Common myeloid progenitor, CD34-positive (primary cell): Measurements from ENCODE around the gene VAC14.

Experiments used
- CTCF ChIA-PET: fragments of 350-600 bp; sonication (Branson Sonifier 250); formaldehyde crosslinking; loops from one replicate; lab custom pipeline; 2021; ENCODE audit warnings: antibody characterized with exemption; lab: Charles Lee
- POLR2A ChIA-PET: fragments of 350-600 bp; sonication (Branson Sonifier 250); formaldehyde crosslinking; loops from one replicate; lab custom pipeline; 2021; ENCODE audit warnings: antibody characterized with exemption; lab: Charles Lee
- DNase-seq, 3 donors: peaks; one replicate each; pipeline versions ENCODE4 v3.0.0 to v3.0.0-alpha.2; 2013
- H3K27ac ChIP-seq, 2 experiments: 1 replicate in 1 of 2; 2 replicates in 1 of 2; pipeline ENCODE4 v1.7.0; 2013; ENCODE audit warnings: inconsistent platforms in 2 of 2, low read length in 2 of 2, mild to moderate bottlenecking in 2 of 2, low read depth in 1 of 2, moderate library complexity in 1 of 2; ENCODE audit not compliant: severe bottlenecking in 2 of 2, insufficient read depth in 1 of 2, poor library complexity in 1 of 2
- H3K27me3 ChIP-seq, 5 experiments: replicated peaks in 2 of 5; 1 replicate in 3 of 5; 2 replicates in 2 of 5; pipeline versions ENCODE4 v1.6.1 to v1.7.0; 2013; ENCODE audit warnings: low read length in 4 of 5, mild to moderate bottlenecking in 2 of 5, moderate library complexity in 2 of 5, inconsistent platforms in 1 of 5; ENCODE audit not compliant: insufficient read depth in 5 of 5, control insufficient read depth in 4 of 5
- H3K36me3 ChIP-seq, 4 experiments: 1 replicate in 2 of 4; 2 replicates in 2 of 4; pipeline versions ENCODE4 v1.6.1 to v1.7.0; 2013; ENCODE audit warnings: low read length in 3 of 4, control low read depth in 1 of 4, mild to moderate bottlenecking in 1 of 4; ENCODE audit not compliant: control insufficient read depth in 4 of 4, insufficient read depth in 4 of 4
- H3K4me1 ChIP-seq, 4 experiments: 1 replicate in 3 of 4; 2 replicates in 1 of 4; pipeline versions ENCODE4 v1.6.1 to v1.7.1; 2013; ENCODE audit warnings: low read length in 3 of 4, mild to moderate bottlenecking in 3 of 4, control low read depth in 1 of 4, inconsistent platforms in 1 of 4, moderate library complexity in 1 of 4; ENCODE audit not compliant: control insufficient read depth in 4 of 4, insufficient read depth in 4 of 4; ENCODE audit errors: control extremely low read depth in 1 of 4
- H3K4me3 ChIP-seq, 7 experiments: 1 replicate in 4 of 7; 2 replicates in 3 of 7; pipeline versions ENCODE4 v1.5.1 to v1.7.0; 2013; ENCODE audit warnings: mild to moderate bottlenecking in 7 of 7, low read length in 6 of 7, moderate library complexity in 6 of 7, inconsistent platforms in 2 of 7, low read depth in 2 of 7, control low read depth in 1 of 7; ENCODE audit not compliant: insufficient read depth in 4 of 7, control insufficient read depth in 1 of 7; ENCODE audit errors: extremely low read depth in 1 of 7
- H3K9me3 ChIP-seq, 5 experiments: 1 replicate in 4 of 5; 2 replicates in 1 of 5; pipeline versions ENCODE4 v1.6.1 to v1.7.1; 2013; ENCODE audit warnings: low read length in 4 of 5, mild to moderate bottlenecking in 2 of 5, inconsistent platforms in 1 of 5, low read depth in 1 of 5, moderate library complexity in 1 of 5; ENCODE audit not compliant: control insufficient read depth in 4 of 5, insufficient read depth in 2 of 5; ENCODE audit errors: control extremely low read depth in 1 of 5
- WGBS: methylation state at CpG from one replicate; pipeline ENCODE4 v1.1.5; 2013; ENCODE audit not compliant: insufficient coverage; 5-methylcytosine and 5-hydroxymethylcytosine counted together

Gene VAC14

DNA sequence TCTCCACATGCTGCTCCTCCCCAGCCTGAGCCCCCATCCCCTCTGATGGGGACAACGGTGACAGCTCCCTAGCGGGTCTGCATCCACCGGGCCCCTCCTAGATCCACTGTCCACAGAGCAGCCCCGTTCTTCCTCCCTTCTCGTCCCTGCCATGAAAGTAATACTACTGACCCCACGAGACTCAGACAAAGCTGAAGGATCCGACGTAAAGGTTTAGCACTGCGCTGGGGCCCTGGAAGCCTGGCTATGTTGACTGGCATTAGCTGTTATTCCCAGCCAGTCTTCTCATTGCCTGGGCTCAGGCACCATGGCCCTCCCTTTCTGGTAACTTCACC lies 30.7 kb downstream of the VAC14 start:
- Histone ChIP-seq H3K4me3 (no peak overlapping the region), H3K4me1 (peaks cover 0 to 4% (median 0%) of the 10 kb centered on the region in 4 experiments), H3K27me3 (no peaks in the 10 kb centered on the region), H3K9me3 (no peaks in the 10 kb centered on the region), H3K27ac (no peak overlapping the region), H3K36me3 (peaks cover 0 to 67% (median 45%) of the 10 kb centered on the region in 4 experiments)
- no peak for DNase-seq
- POLR2A ChIA-PET: no interaction called here
- 96% methylated on average over 7 of the region's 9 CpGs for WGBS
- CTCF ChIA-PET: interaction anchor here (0.7 to 9.2 kb wide), 28 partner anchors 11 to 611 kb away, joined by 3 to 97 read pairs (median 5); no protein-coding TSS in a partner anchor

DNA sequence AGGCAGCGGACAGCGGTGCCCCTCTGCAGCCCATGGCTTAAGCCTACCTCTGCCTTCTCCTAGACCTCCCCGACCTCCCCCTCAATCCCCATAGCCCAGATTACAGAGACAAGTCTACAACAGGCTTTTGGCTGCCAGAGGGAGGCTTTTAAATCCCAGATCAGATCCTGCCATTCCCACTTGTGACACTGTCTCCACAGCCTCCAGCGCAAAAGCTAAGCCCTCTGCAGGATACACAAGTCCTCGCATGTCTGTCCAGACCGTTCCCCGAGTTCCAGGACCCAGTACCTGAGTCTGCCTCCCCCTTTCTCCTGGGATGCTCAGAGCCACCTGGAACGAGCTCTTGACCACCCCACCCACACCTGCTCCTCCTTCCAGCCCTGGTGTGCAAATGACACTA lies 31.2 kb downstream of the VAC14 start:
- Histone ChIP-seq H3K27ac (no peak overlapping the region), H3K4me1 (peaks cover 0 to 4% (median 0%) of the 10 kb centered on the region in 4 experiments), H3K27me3 (no peaks in the 10 kb centered on the region), H3K4me3 (no peak overlapping the region), H3K36me3 (peaks cover 0 to 72% (median 47%) of the 10 kb centered on the region in 4 experiments), H3K9me3 (no peaks in the 10 kb centered on the region)
- WGBS: 97% methylated on average over 8 of the region's 8 CpGs
- no peak for DNase-seq
- CTCF ChIA-PET: interaction anchor here (0.7 to 9.2 kb wide), 17 partner anchors 12 to 610 kb away, joined by 3 to 97 read pairs (median 6); no protein-coding TSS in a partner anchor
- POLR2A ChIA-PET: no interaction called here

DNA sequence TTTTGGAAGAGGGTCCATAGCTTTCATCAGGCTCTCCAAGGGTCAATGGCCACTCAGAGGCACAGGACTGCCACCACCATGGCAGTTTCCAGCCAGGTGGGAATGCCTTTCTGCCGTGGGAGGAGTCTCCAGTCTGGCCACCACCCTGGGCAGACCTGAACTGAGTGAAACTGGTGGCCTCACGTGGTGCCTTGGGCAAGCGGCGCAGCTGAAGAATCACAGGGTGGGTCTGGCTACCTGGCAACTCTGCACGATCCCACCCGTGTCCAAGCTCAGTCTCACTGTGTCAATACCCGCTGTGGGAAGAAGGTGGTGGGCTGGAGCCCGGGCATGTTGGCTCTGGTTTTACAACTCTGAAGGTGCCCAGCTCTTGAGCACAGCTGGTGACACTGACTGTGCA lies 31.8 kb downstream of the VAC14 start:
- Histone ChIP-seq H3K27ac (no peak overlapping the region), H3K9me3 (no peaks in the 10 kb centered on the region), H3K4me3 (no peak overlapping the region), H3K27me3 (no peaks in the 10 kb centered on the region), H3K36me3 (peaks cover 0 to 77% (median 45%) of the 10 kb centered on the region in 4 experiments), H3K4me1 (peaks cover 0 to 4% (median 0%) of the 10 kb centered on the region in 4 experiments)
- CTCF ChIA-PET: interaction anchor here (0.6 to 9.2 kb wide), 9 partner anchors 12 to 258 kb away, joined by 3 to 97 read pairs (median 4); no protein-coding TSS in a partner anchor
- DNase-seq: no peak
- POLR2A ChIA-PET: no interaction called here
- WGBS: 97% methylated on average over 8 of the region's 8 CpGs

DNA sequence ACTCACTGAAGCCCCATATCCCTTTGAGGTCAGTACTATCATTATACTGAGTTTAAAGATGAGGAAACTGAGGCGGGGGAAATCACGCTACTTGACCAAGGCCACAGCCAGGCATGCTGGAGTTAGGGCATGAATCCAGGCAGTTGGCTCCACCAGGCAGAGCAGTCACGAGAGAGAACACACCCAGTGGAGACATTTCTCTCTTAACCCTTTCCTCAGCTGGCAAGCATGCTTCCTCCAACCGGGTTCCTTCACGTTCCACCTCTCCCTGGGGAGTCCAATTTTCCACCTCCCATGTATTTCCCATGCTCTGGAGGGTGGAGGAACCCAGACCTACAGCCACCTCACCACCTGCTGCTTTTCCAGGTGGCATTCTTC lies 32.8 kb downstream of the VAC14 start:
- peaks cover 0 to 4% (median 0%) of the 10 kb centered on the region in 4 experiments for H3K4me1 ChIP-seq
- no peak overlapping the region for H3K4me3 ChIP-seq
- 93% methylated on average over 5 of the region's 5 CpGs for WGBS
- ChIA-PET POLR2A (no interaction called here), CTCF (interaction anchor here (0.6 to 9.2 kb wide), 6 partner anchors 11 to 257 kb away, joined by 3 to 97 read pairs (median 4); no protein-coding TSS in a partner anchor)
- no peaks in the 10 kb centered on the region for H3K27me3 ChIP-seq
- DNase-seq: no peak
- no peaks in the 10 kb centered on the region for H3K9me3 ChIP-seq
- H3K27ac ChIP-seq: no peak overlapping the region
- H3K36me3 ChIP-seq: peaks cover 0 to 78% (median 40%) of the 10 kb centered on the region in 4 experiments

DNA sequence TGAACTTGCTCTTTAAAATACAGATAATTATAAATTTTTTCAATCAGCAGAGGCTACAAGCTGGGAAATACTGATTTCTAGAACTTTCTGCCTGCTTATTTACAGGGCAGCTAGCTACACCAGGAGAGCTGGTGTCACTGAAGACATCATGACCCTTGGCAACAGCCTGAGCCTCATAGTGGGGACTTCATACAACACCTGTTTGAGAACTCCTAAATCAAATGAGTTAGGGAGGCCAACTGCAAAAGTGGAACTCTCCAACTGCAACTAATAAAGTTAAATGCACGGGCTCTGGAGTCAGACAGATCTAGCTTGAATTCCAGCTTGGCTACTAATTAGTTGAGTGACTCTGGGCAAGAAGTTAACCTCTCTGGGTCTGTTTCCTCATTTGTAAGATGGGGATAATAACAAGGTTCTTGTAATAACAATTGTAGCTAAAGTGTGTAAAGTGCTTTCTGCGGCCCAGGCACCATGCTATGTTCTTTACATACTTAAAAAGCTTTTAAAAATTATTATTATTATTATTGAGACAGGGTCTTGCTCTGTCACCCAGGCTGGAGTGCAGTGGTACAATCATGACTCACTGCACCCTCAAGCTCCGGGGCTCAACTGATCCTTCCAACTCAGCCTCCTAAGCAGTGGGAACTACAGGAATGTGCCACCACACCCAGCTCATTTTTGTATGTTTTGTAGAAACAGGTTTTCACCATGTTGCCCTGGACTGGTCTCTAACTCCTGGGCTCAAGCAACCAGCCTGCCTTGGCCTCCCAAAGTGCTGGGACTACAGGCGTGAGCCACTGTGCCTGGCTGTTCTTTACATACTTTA lies 33.4 kb downstream of the VAC14 start:
- CTCF ChIA-PET: interaction anchor here (0.8 to 9.2 kb wide), 7 partner anchors 9 to 113 kb away, joined by 3 to 97 read pairs (median 4); no protein-coding TSS in a partner anchor
- Histone ChIP-seq H3K27ac (no peak overlapping the region), H3K27me3 (no peaks in the 10 kb centered on the region), H3K9me3 (no peaks in the 10 kb centered on the region), H3K4me3 (no peak overlapping the region), H3K36me3 (peaks cover 0 to 78% (median 39%) of the 10 kb centered on the region in 4 experiments), H3K4me1 (peaks cover 0 to 4% (median 0%) of the 10 kb centered on the region in 4 experiments)
- 100% methylated on average over 2 of the region's 4 CpGs for WGBS
- no peak for DNase-seq
- POLR2A ChIA-PET: no interaction called here

DNA sequence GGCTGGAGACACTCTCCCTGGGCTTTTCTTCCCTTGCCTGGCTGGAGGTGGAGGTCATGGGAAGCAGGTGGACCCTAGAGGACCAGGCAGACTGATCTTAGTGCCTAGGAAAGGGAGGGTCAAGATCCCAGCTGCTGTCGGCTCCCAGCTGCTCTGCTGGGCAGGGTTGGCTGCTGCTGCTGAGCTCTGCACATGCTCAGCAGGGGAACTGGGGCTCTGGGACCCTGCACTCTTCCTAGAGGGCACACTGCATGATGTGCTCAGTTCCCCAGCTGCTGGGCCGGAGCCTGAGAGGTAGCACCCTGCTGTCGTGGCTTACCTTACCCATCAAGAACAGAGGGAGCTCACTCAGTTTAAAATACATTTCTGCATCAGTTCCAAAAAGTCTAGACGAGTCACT lies 34.3 kb downstream of the VAC14 start:
- DNase-seq: no peak
- Histone ChIP-seq H3K9me3 (no peaks in the 10 kb centered on the region), H3K27me3 (no peaks in the 10 kb centered on the region), H3K36me3 (peaks cover 0 to 78% (median 37%) of the 10 kb centered on the region in 4 experiments), H3K4me3 (no peak overlapping the region), H3K4me1 (peaks cover 0 to 4% (median 0%) of the 10 kb centered on the region in 4 experiments), H3K27ac (no peak overlapping the region)
- ChIA-PET POLR2A (no interaction called here), CTCF (interaction anchor here (1.0 to 9.2 kb wide), 5 partner anchors 8 to 112 kb away, joined by 4 to 97 read pairs (median 4); no protein-coding TSS in a partner anchor)
- WGBS: 97% methylated on average over 4 of the region's 4 CpGs

DNA sequence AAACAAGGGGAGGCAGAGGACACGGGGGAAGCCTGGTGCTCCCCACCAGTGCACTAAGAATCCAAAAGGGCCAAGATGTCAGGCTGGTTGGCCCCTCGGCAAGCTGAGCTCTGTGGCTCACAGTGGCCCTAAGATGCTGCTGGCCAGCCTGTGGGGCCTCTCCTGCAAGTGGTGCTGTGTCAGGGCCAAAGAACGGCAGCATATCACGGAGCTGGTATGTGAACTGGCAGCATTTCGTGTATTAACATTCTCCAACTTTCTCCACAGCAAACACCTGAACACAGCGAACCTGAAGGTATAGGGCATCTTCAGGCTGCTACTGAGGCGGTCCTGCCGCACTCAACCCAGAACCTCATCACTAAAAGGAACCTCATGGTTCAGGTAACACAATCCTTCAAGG lies 34.8 kb downstream of the VAC14 start:
- Histone ChIP-seq H3K9me3 (no peaks in the 10 kb centered on the region), H3K27me3 (no peaks in the 10 kb centered on the region), H3K4me3 (no peak overlapping the region), H3K27ac (no peak overlapping the region), H3K4me1 (peaks cover 0 to 2% (median 0%) of the 10 kb centered on the region in 4 experiments), H3K36me3 (peaks cover 0 to 83% (median 40%) of the 10 kb centered on the region in 4 experiments)
- DNase-seq: no peak
- ChIA-PET CTCF (interaction anchor here (1.2 to 9.2 kb wide), 2 partner anchors 88 to 112 kb away, joined by 3 to 97 read pairs; no protein-coding TSS in a partner anchor), POLR2A (no interaction called here)
- 98% methylated on average over 7 of the region's 8 CpGs for WGBS
